Measurements from ENCODE around the gene GATAD2B.

GRCh38 chr1:153906396-153906795 lies 16.4 kb downstream of the GATAD2B start:
- TF ChIP-seq CTCF (IDR thresholded peaks at IDR 0.05; ENCODE audit: poor library complexity) (no peak), EZH2 (IDR thresholded peaks at IDR 0.05; ENCODE audit: borderline replicate concordance) (no peak), EZH2phosphoT487 (IDR thresholded peaks at IDR 0.05; ENCODE audit: low read depth, severe bottlenecking, unreplicated experiment) (no peak)

Data from hepatocyte (in vitro differentiated cells).